Natural killer cell treated with Interleukin-12 subunit alpha and Interleukin-12 subunit beta and Interleukin-15 and Interleukin-18, amount 100 ng/mL, for 72 hours (primary cell): ENCODE measurements around the gene MTR. TPM values are rescaled to one million over a fixed set of nuclear protein-coding genes. Genes with fewer than 3 reads are reported as not detected.
"Not testable (repeated sequence)": the region's sequence is repeated elsewhere in the genome, so short reads cannot be mapped to it uniquely, and the experiment has no call there.

Experiments used
- ATAC-seq, 2 donors: fragments of 150-1000 bp; cut with Tn5 transposase in 1 of 2; sonication (Bioruptor Pico), chemical (Tn5 transposase) in 1 of 2; 2 replicates each; pipeline ENCODE4 v1.10.0; 2021
- DNase-seq: peaks from one replicate; pipeline ENCODE4 v3.0.0; 2022; ENCODE audit warnings: low spot score
- H3K27ac Mint-ChIP-seq, 2 donors: 1 replicate in 1 of 2; 2 replicates in 1 of 2; pipeline ENCODE4 v1.8.0; 2022; ENCODE audit warnings: mixed read lengths in 2 of 2, mild to moderate bottlenecking in 1 of 2, moderate library complexity in 1 of 2
- H3K27me3 Mint-ChIP-seq, 2 donors: 1 replicate in 1 of 2; 2 replicates in 1 of 2; pipeline ENCODE4 v1.8.0; 2022; ENCODE audit warnings: mixed read lengths in 2 of 2
- H3K36me3 Mint-ChIP-seq: one replicate; pipeline ENCODE4 v1.8.0; 2022; ENCODE audit warnings: mixed read lengths
- H3K4me1 Mint-ChIP-seq, 2 donors: 1 replicate in 1 of 2; 2 replicates in 1 of 2; pipeline ENCODE4 v1.8.0; 2022; ENCODE audit warnings: low read depth in 2 of 2, mixed read lengths in 2 of 2, mild to moderate bottlenecking in 1 of 2
- H3K4me3 Mint-ChIP-seq: one replicate; pipeline ENCODE4 v1.8.0; 2022; ENCODE audit warnings: mixed read lengths
- H3K9me3 Mint-ChIP-seq: 2 replicates; pipeline ENCODE4 v1.8.0; 2022; ENCODE audit warnings: mixed read lengths
- total RNA-seq, 2 donors: library from RNA; stranded (reverse); gene quantifications; one replicate each; pipeline ENCODE4 v1.2.3, GENCODE V29; 2022

MTR gene
- total RNA-seq, 2 donors from 2014 or later: 36.3 to 47.1 TPM

GRCh38 chr1:236851871-236852270, 56.8 kb downstream of the MTR start:
- H3K27me3 Mint-ChIP-seq: no peaks in the 10 kb centered on the region
- H3K4me1 Mint-ChIP-seq: peaks cover 3 to 8% of the 10 kb centered on the region in 2 donors
- peaks cover 24% of the 10 kb centered on the region for H3K36me3 Mint-ChIP-seq
- no peaks in the 10 kb centered on the region for H3K9me3 Mint-ChIP-seq
- ATAC-seq (no peak), DNase-seq (no peak)
- H3K4me3 Mint-ChIP-seq: no peak overlapping the region
- H3K27ac Mint-ChIP-seq: no peak overlapping the region

- Mint-ChIP-seq H3K9me3 (no peaks in the 10 kb centered on the region), H3K4me3 (no peak overlapping the region), H3K27me3 (no peaks in the 10 kb centered on the region), H3K27ac (no peak overlapping the region), H3K36me3 (peaks cover 37% of the 10 kb centered on the region), H3K4me1 (peaks cover 0 to 4% of the 10 kb centered on the region in 2 donors)
- ATAC-seq: no peak
- DNase-seq: no peak
These were observed 59.0 kb downstream of the MTR start for GRCh38 chr1:236853921-236854604.

- Mint-ChIP-seq H3K27me3 (no peaks in the 10 kb centered on the region), H3K9me3 (no peaks in the 10 kb centered on the region), H3K4me3 (no peak overlapping the region), H3K36me3 (peaks cover 31% of the 10 kb centered on the region), H3K27ac (no peak overlapping the region), H3K4me1 (peaks cover 0 to 4% of the 10 kb centered on the region in 2 donors)
- no peak for ATAC-seq
- no peak for DNase-seq
These were observed 59.5 kb downstream of the MTR start for GRCh38 chr1:236854605-236854983.

DNA sequence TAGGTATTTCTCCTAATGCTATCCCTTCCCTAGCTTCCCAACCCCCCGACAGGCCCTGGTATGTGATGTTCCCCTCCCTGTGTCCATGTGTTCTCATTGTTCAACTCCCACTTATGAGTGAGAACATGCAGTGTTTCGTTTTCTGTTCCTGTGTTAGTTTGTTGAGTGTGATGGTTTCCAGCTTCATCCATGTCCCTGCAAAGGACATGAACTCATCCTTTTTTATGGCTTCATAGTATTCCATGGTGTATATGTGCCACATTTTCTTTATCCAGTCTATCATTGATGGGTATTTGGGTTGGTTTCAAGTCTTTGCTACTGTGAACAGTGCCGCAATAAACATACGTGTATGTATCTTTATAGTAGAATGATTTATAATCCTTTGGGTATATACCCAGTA, 61.6 kb downstream of the MTR start:
- not testable (repeated sequence) for H3K4me3 Mint-ChIP-seq, H3K9me3 Mint-ChIP-seq, H3K4me1 Mint-ChIP-seq, ATAC-seq, DNase-seq, H3K27ac Mint-ChIP-seq, H3K27me3 Mint-ChIP-seq
- peaks cover 37% of the 10 kb centered on the region for H3K36me3 Mint-ChIP-seq

- Mint-ChIP-seq H3K4me1 (peaks cover 9 to 11% of the 10 kb centered on the region in 2 donors), H3K36me3 (peaks cover 40% of the 10 kb centered on the region), H3K27me3 (no peaks in the 10 kb centered on the region), H3K9me3 (no peaks in the 10 kb centered on the region), H3K27ac (no peak overlapping the region), H3K4me3 (no peak overlapping the region)
- DNase-seq: no peak
- ATAC-seq: no peak
These were observed 63.1 kb downstream of the MTR start for GRCh38 chr1:236858165-236858564.

DNA sequence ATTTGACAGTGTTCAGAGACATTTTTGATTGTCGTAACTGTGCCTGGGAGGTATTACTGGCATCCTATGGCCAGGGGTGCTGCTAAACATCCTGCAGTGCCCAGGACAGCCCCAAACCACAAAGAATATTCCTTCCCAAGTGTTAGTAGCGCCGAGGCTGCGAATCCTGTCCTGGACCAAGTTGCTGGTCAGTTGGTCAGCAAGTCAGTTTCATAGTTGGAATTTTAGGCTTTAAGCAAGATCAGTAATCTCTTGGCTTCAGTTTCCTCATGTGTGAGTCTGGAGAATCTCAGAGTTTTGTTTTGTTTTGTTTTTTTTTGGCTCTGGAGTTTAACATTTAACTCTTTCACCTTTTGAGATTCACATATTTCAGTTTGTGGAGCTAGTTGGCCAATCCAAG, 65.0 kb downstream of the MTR start:
- peaks cover 38% of the 10 kb centered on the region for H3K36me3 Mint-ChIP-seq
- no peak for ATAC-seq
- no peaks in the 10 kb centered on the region for H3K9me3 Mint-ChIP-seq
- H3K27ac Mint-ChIP-seq: no peak overlapping the region
- H3K27me3 Mint-ChIP-seq: no peaks in the 10 kb centered on the region
- peaks cover 9 to 11% of the 10 kb centered on the region in 2 donors for H3K4me1 Mint-ChIP-seq
- no peak for DNase-seq
- no peak overlapping the region for H3K4me3 Mint-ChIP-seq

GRCh38 chr1:236860674-236861073, 65.6 kb downstream of the MTR start:
- Mint-ChIP-seq H3K4me3 (no peak overlapping the region), H3K4me1 (peaks cover 9 to 16% of the 10 kb centered on the region in 2 donors), H3K27ac (no peak overlapping the region), H3K27me3 (no peaks in the 10 kb centered on the region), H3K9me3 (no peaks in the 10 kb centered on the region), H3K36me3 (peaks cover 42% of the 10 kb centered on the region)
- ATAC-seq: no peak
- DNase-seq: no peak

- H3K27me3 Mint-ChIP-seq: no peaks in the 10 kb centered on the region
- ATAC-seq: no peak
- H3K27ac Mint-ChIP-seq: peak overlapping the region in 1 of 2 donors; percentile 32
- no peak overlapping the region for H3K4me3 Mint-ChIP-seq
- H3K4me1 Mint-ChIP-seq: peaks cover 9 to 18% of the 10 kb centered on the region in 2 donors
- no peaks in the 10 kb centered on the region for H3K9me3 Mint-ChIP-seq
- DNase-seq: no peak
- H3K36me3 Mint-ChIP-seq: peaks cover 38% of the 10 kb centered on the region
These were observed 66.6 kb downstream of the MTR start for GRCh38 chr1:236861560-236862218.

DNA sequence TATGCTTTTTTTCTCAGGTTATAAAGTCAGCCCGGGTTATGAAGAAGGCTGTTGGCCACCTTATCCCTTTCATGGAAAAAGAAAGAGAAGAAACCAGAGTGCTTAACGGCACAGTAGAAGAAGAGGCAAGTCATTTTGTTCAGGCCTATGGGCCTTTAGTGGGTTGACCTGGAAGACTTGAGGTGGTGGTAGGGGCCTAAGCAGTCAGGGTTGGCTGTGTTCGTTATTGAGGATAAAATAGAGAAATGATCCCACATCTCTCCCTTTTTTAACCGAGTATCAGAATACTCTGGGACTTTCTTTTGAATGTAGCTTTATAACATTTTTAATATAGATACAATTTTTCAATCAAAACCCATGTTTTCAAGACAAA, 67.1 kb downstream of the MTR start:
- peak overlapping the region in 1 of 2 donors; percentile 32 for H3K27ac Mint-ChIP-seq
- no peak for DNase-seq

DNA sequence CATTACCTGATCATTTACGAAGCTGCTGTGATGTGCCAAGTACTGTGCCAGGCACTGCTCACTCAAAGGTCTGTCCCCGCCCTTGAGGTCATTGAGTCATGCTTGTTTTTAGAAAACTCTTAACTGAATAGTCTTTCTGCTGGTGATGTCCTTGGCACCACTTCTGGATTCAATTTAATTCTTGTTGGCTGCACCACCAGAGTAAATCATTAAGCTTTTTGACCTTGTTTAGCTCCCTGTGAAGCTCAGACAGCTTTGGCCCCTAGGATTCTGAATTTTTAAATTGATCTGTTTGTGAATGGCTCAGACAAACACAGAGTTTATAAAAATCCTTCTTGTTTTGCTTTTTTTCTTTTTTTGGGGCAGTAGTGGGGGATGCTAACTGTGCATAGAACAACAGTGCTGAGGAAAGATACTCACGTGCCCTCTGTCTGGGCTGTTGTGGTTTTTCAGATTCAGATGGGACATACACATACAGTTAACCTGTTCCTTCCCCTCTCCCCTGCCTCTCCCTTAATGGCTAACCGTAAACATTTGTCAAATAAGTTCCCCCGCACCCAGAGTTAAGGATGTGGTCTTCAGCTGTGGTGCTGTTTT, 67.6 kb downstream of the MTR start:
- ATAC-seq (no peak), DNase-seq (no peak)
- no peaks in the 10 kb centered on the region for H3K27me3 Mint-ChIP-seq
- peaks cover 9 to 15% of the 10 kb centered on the region in 2 donors for H3K4me1 Mint-ChIP-seq
- H3K9me3 Mint-ChIP-seq: no peaks in the 10 kb centered on the region
- H3K36me3 Mint-ChIP-seq: peaks cover 35% of the 10 kb centered on the region
- H3K27ac Mint-ChIP-seq: no peak overlapping the region
- H3K4me3 Mint-ChIP-seq: no peak overlapping the region

More for the DNA sequence above, 67.1 kb downstream of the MTR start:
- Mint-ChIP-seq H3K4me1 (peaks cover 9 to 18% of the 10 kb centered on the region in 2 donors), H3K27me3 (no peaks in the 10 kb centered on the region), H3K4me3 (no peak overlapping the region), H3K9me3 (no peaks in the 10 kb centered on the region), H3K36me3 (peaks cover 35% of the 10 kb centered on the region)
- ATAC-seq: no peak

DNA sequence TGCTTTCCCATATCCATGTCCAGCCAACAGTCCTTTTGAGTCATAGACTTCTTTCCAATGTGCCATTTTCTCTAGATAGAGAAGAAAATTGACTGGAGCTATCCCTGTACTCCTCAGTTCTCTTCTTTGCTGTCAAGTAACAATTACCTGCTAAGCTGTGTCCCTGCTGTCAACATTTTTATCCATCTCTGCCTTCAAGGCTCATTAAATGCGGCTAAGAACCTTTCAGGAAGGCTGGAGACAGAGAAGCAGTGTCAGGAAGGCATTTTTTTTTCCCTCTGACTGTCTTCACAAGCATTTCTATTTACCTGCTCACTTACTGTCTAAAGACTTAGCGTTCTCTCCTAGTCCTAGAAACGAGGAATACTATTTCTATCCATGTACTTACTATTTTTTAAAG, 69.1 kb downstream of the MTR start:
- H3K36me3 Mint-ChIP-seq: peaks cover 25% of the 10 kb centered on the region

GRCh38 chr1:236864996-236865817, 70.1 kb downstream of the MTR start:
- Mint-ChIP-seq H3K36me3 (peaks cover 28% of the 10 kb centered on the region), H3K27ac (peak overlapping the region in 1 of 2 donors; percentile 59), H3K27me3 (no peaks in the 10 kb centered on the region), H3K4me1 (peaks cover 18 to 21% of the 10 kb centered on the region in 2 donors), H3K4me3 (no peak overlapping the region), H3K9me3 (no peaks in the 10 kb centered on the region)
- ATAC-seq (no peak), DNase-seq (no peak)

More for the DNA sequence above, 69.1 kb downstream of the MTR start:
- Mint-ChIP-seq H3K9me3 (no peaks in the 10 kb centered on the region), H3K27ac (no peak overlapping the region), H3K4me1 (peaks cover 11 to 13% of the 10 kb centered on the region in 2 donors), H3K4me3 (no peak overlapping the region), H3K27me3 (no peaks in the 10 kb centered on the region)
- DNase-seq (no peak), ATAC-seq (no peak)

GRCh38 chr1:236865818-236866155, 70.7 kb downstream of the MTR start:
- no peak for ATAC-seq
- peak overlapping the region in 1 of 2 donors; percentile 59 for H3K27ac Mint-ChIP-seq
- H3K4me1 Mint-ChIP-seq: peaks cover 24 to 27% of the 10 kb centered on the region in 2 donors
- no peak overlapping the region for H3K4me3 Mint-ChIP-seq
- H3K36me3 Mint-ChIP-seq: peaks cover 34% of the 10 kb centered on the region
- H3K9me3 Mint-ChIP-seq: no peaks in the 10 kb centered on the region
- DNase-seq: no peak
- no peaks in the 10 kb centered on the region for H3K27me3 Mint-ChIP-seq
